ENCODE results near the gene HAND1.
A peak's percentile ranks its signal among the peaks of the same experiment; 100 is the strongest.

HAND1 gene

DNA sequence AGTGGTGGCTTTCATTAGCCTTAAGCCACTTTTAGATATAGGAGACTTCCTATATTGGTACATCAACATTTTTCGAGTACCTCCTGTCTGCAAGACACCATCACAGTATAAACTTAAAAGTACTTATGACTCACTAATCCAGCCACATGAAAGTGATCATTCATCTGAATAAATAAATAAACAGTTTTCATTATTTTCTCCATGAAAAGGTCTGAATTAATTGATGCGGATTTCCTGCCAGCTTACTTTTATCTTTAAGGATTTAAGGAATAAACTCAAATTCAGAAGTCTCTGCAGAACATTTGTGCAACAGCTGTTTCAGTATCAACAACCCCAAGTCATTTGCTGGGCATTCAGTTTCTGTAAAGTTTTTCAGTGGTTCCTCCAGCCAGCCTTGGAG, 28.2 kb downstream of the HAND1 start:
- Histone ChIP-seq H3K9ac (ENCODE audit: low read depth, low read length) (no peak overlapping the region), H3K4me3 (ENCODE audit: low read depth, low read length) (no peak overlapping the region), H3K27ac (ENCODE audit: low read depth, low read length) (no peak overlapping the region), H3K9me3 (ENCODE audit: control insufficient read depth, insufficient read depth, low read length) (no peaks in the 10 kb centered on the region), H3K36me3 (ENCODE audit: control insufficient read depth, insufficient read depth, low read length) (peaks cover 36% of the 10 kb centered on the region), H3K27me3 (ENCODE audit: control insufficient read depth, insufficient read depth, low read length) (peaks cover 6% of the 10 kb centered on the region), H3K4me1 (ENCODE audit: control insufficient read depth, insufficient read depth, low read length) (peaks cover 6% of the 10 kb centered on the region; the same call in 1 of the 2 replicates)

DNA sequence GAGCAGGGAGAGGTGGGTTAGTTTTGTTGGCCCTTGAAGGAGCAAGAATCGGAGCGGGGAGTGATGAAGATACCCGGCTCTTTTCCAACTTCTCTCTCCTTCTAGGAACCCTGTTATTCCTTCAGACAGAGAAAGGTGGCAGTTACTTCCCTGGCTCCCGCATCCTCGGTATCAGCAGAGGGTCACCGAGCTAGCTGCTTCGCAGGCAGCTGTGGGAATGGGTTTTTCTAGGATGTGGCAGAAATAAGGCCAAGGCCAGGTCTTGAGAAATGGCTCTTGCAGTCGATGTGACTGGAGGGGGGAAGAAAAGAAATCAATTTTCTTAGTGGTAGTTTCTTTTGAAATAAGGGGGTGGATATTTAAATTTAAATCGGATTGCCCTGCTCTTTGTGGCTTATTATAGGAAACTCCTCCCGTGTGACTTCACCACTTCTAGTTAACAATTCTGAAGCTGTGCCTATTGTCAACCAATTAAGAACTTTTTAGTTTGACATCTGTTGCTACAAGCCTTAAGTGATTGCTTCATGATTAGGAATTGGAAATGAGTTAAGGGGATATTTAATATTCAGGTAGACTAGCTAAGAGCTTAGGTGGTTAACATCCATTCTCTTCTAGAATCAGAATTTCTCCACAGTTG, 30.8 kb downstream of the HAND1 start:
- peaks cover 16% of the 10 kb centered on the region for H3K36me3 ChIP-seq (ENCODE audit: control insufficient read depth, insufficient read depth, low read length)
- peaks cover 6% of the 10 kb centered on the region for H3K27me3 ChIP-seq (ENCODE audit: control insufficient read depth, insufficient read depth, low read length)
- no peaks in the 10 kb centered on the region for H3K9me3 ChIP-seq (ENCODE audit: control insufficient read depth, insufficient read depth, low read length)
- peaks cover 10% of the 10 kb centered on the region; the same call in 1 of the 2 replicates for H3K4me1 ChIP-seq (ENCODE audit: control insufficient read depth, insufficient read depth, low read length)
- no peak overlapping the region for H3K9ac ChIP-seq (ENCODE audit: low read depth, low read length)
- H3K4me3 ChIP-seq (ENCODE audit: low read depth, low read length) = peak overlapping the region; percentile 86
- no peak overlapping the region for H3K27ac ChIP-seq (ENCODE audit: low read depth, low read length)

DNA sequence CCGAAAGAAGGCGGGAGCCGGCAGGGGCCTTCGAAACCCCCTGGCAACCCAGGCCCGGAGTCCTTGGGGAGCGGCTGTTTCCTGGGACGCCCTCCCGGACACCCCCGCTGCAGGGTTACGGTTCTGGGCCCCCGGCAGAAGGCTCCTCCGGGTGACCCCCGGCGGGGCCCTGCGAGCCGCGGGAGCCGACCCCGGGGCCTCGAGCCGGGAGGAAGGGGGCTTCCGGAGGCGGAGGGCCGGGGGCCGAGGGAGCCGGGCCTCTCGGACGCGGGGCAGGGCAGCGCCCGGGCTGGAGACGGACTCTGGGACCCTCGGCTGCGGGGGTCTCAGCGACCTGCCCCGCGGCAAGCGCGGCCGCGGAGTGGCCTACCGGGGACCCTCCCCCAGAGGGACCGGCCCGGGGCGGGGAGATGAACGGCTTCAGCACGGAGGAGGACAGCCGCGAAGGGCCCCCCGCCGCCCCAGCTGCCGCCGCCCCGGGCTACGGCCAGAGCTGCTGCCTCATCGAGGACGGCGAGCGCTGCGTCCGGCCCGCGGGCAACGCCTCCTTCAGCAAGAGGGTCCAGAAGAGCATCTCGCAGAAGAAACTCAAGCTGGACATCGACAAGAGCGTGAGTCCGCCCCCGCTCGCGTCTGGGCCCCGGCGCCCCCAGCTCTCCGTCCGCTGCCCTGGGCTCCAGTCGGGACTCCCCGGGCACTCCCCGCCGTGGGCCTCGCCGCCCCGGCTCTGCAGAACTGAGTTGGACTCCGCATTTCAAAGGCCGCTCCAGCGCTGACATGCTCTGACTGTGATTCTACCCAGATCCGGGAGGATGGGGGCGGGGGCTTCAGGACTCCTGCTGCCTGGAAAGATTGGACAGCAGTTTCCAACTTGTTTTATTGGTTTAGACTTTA, 31.6 kb downstream of the HAND1 start:
- Histone ChIP-seq H3K9me3 (ENCODE audit: control insufficient read depth, insufficient read depth, low read length) (no peaks in the 10 kb centered on the region), H3K4me1 (ENCODE audit: control insufficient read depth, insufficient read depth, low read length) (peaks cover 10% of the 10 kb centered on the region; the same call in 1 of the 2 replicates), H3K27ac (ENCODE audit: low read depth, low read length) (no peak overlapping the region)

DNA sequence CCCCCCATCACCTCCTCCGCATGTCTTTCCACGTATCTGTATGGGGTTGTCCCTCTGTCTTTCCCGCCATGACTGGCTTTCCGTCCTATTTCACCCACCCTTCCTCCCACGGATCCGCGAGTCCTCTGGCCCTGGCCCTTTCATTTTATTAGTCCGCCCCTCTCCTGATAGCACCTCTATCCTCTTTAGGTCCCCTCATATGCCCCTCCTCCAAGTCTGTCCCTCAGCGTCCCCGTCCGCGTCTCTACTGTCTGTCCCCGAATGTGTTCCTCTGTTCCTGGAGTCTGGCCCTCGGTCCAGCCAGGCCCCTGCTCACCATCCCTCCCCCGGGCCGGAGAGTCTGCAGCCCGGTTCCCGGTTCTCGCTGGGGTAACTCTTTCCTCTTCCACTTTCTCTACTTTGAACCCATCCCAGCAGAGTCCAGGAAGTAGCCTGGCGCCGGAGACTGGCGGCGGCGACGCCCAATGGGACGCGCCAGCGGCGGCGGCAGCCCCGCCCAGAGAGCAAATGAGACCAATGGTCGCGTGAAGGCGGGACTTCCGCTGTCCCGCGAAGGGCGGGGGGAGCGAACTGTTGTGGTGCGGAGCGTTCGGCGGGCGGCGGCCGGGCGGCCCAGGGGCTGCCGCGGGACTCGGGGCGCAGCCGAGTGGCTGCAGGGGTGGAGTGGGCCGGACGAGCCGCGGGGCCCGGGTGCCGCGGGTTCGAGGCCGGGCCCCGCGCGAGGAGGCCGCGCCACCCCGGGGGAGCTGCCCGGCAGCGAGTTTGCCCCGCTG, 32.4 kb downstream of the HAND1 start, which contains the start of gene SAP30L:
TSS of gene SAP30L (plus strand) at position 576 of the 773 bp plus-strand sequence. CDS start 608 bp downstream, outside the sequence.
- Histone ChIP-seq H3K27ac (ENCODE audit: low read depth, low read length) (peak within 1 kb of the TSS; percentile 28), H3K4me1 (ENCODE audit: control insufficient read depth, insufficient read depth, low read length) (peaks cover 10% of the 10 kb centered on the region; the same call in 1 of the 2 replicates), H3K4me3 (ENCODE audit: low read depth, low read length) (peak within 1 kb of the TSS; percentile 86), H3K9ac (ENCODE audit: low read depth, low read length) (peak within 1 kb of the TSS; percentile 19), H3K9me3 (ENCODE audit: control insufficient read depth, insufficient read depth, low read length) (no peaks in the 10 kb centered on the region), H3K27me3 (ENCODE audit: control insufficient read depth, insufficient read depth, low read length) (peaks cover 6% of the 10 kb centered on the region), H3K36me3 (ENCODE audit: control insufficient read depth, insufficient read depth, low read length) (peaks cover 16% of the 10 kb centered on the region)

More for the DNA sequence above, 31.6 kb downstream of the HAND1 start:
- H3K36me3 ChIP-seq (ENCODE audit: control insufficient read depth, insufficient read depth, low read length) = peaks cover 14% of the 10 kb centered on the region
- H3K4me3 ChIP-seq (ENCODE audit: low read depth, low read length) = peak overlapping the region; percentile 86
- no peak overlapping the region for H3K9ac ChIP-seq (ENCODE audit: low read depth, low read length)
- peaks cover 6% of the 10 kb centered on the region for H3K27me3 ChIP-seq (ENCODE audit: control insufficient read depth, insufficient read depth, low read length)

DNA sequence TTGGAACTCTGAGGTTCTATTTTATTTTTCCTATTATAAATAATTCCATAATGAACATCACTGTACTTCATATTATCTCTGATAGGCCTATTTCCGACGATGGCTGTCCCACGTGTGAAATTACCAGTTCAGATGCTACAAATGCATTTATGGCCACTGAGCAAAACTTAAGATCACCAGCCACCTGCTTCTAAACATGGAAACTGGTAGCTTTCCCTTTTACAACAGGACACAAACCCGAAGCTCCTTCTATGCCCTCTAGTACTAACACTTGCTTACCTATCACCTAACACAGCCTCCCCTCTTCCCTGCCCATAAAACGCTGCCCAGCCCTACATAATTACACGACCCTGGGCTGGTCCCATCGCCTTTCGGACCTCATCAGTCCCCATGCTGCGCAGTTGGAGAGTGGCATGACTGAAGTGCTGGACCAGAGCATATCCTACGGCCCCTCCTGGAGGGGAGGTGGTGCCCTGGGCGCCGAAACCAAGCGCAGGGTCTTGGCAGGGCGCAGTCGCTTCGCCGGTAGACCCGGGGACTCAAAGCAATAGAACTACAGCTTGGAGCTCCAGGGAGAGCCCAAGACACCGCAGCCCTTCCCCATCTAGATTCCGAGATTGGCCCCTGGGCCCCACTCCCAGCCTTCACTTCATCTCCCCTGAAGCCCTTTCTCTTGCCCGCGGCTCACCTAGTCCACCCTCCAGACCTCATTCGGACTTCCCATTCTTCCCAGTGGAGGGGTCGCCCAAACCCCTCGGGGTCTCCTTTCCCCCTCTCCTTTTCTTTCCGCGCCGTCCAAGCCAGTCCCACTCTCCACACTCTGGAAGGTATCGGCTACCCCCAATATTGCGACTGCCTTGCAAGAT, 33.2 kb downstream of the HAND1 start:
- Histone ChIP-seq H3K27ac (ENCODE audit: low read depth, low read length) (no peak overlapping the region), H3K4me3 (ENCODE audit: low read depth, low read length) (peak overlapping the region; percentile 86), H3K9ac (ENCODE audit: low read depth, low read length) (peak overlapping the region; percentile 19; the same call in 1 of the 2 replicates)

DNA sequence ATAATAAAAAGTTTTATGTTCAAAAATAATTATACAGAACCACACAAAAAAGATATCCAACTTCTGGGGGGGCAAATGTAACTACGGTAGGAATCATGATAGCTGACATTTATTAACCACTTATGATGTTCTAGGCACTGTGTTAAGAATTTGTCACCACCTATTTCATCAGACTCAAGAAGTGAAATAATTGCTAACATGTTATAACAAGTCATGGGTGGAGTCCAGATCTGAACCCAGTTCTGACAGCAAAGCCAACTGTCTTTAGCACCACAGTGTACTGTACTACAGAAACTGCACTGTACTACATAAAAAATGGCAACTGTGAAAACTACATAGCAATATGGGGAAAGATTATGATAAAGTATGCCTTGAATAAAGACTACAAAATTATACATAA, 35.2 kb downstream of the HAND1 start:
- Histone ChIP-seq H3K36me3 (ENCODE audit: control insufficient read depth, insufficient read depth, low read length) (peaks cover 28% of the 10 kb centered on the region), H3K4me1 (ENCODE audit: control insufficient read depth, insufficient read depth, low read length) (peaks cover 10% of the 10 kb centered on the region; the same call in 1 of the 2 replicates), H3K9me3 (ENCODE audit: control insufficient read depth, insufficient read depth, low read length) (no peaks in the 10 kb centered on the region), H3K9ac (ENCODE audit: low read depth, low read length) (no peak overlapping the region), H3K4me3 (ENCODE audit: low read depth, low read length) (no peak overlapping the region), H3K27ac (ENCODE audit: low read depth, low read length) (no peak overlapping the region), H3K27me3 (ENCODE audit: control insufficient read depth, insufficient read depth, low read length) (peaks cover 6% of the 10 kb centered on the region)

More for the DNA sequence above, 33.2 kb downstream of the HAND1 start:
- Histone ChIP-seq H3K4me1 (ENCODE audit: control insufficient read depth, insufficient read depth, low read length) (peaks cover 10% of the 10 kb centered on the region; the same call in 1 of the 2 replicates), H3K27me3 (ENCODE audit: control insufficient read depth, insufficient read depth, low read length) (peaks cover 6% of the 10 kb centered on the region), H3K9me3 (ENCODE audit: control insufficient read depth, insufficient read depth, low read length) (no peaks in the 10 kb centered on the region), H3K36me3 (ENCODE audit: control insufficient read depth, insufficient read depth, low read length) (peaks cover 20% of the 10 kb centered on the region)

DNA sequence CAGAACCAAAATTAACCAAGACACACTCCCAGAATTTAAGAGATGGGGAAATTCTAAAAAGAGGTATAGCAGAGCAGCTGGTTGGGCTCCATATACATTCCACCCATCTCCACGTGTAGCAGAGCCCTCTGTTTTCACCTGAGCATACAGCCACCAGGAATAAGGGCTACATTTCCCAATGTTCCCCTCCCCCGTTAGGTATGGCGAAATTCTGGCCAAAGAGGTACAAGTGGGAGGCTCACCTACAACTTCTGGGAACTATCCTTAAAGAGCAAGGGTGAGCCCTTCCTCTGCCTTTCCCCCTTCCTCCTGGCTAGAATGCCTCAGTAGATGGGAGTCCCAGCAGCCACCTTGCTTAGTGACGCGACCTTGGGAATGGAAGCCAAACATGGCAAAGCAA, 37.5 kb downstream of the HAND1 start:
- Histone ChIP-seq H3K27ac (ENCODE audit: low read depth, low read length) (no peak overlapping the region), H3K4me1 (ENCODE audit: control insufficient read depth, insufficient read depth, low read length) (0 out of 2 replicates have a peak, but pooled peaks cover 4% of the 10 kb centered on the region), H3K36me3 (ENCODE audit: control insufficient read depth, insufficient read depth, low read length) (peaks cover 37% of the 10 kb centered on the region), H3K4me3 (ENCODE audit: low read depth, low read length) (no peak overlapping the region), H3K9ac (ENCODE audit: low read depth, low read length) (no peak overlapping the region), H3K9me3 (ENCODE audit: control insufficient read depth, insufficient read depth, low read length) (no peaks in the 10 kb centered on the region), H3K27me3 (ENCODE audit: control insufficient read depth, insufficient read depth, low read length) (no peaks in the 10 kb centered on the region)

DNA sequence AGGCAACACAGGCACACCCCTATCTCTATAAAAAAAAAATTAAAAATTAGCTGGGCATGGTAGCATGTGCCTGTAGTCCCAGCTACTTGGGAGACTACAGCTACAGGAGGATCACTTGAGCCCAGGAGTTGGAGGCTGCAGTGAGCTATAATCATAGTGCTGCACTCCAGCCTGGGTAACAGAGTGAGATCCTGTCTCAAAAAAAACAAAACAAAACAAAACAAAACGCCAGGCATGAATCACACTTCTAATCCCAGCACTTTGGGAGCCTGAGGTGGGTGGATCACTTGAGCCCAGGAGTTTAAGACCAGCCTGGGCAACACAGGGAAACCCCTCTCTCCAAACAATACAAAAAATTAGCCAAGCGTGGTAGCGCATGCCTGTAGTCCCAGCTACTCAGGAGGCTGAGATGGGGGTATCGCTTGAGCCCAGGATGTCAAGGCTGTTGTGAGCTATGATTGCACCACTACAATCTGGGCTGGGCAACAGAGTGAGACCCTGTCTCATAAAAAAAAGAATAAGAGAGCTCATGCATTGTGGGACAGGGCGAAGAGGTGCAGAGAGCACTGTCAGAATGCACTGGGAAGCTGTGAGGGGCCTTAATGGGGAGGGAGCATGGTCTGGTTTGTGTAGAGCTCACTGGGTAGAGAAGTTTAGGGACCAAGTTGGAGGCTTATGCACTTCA, 40.6 kb downstream of the HAND1 start:
- peaks cover 35% of the 10 kb centered on the region for H3K36me3 ChIP-seq (ENCODE audit: control insufficient read depth, insufficient read depth, low read length)
- H3K27ac ChIP-seq (ENCODE audit: low read depth, low read length) = no peak overlapping the region
- H3K9ac ChIP-seq (ENCODE audit: low read depth, low read length) = no peak overlapping the region
- no peak overlapping the region for H3K4me3 ChIP-seq (ENCODE audit: low read depth, low read length)
- H3K27me3 ChIP-seq (ENCODE audit: control insufficient read depth, insufficient read depth, low read length) = no peaks in the 10 kb centered on the region
- no peaks in the 10 kb centered on the region for H3K9me3 ChIP-seq (ENCODE audit: control insufficient read depth, insufficient read depth, low read length)
- H3K4me1 ChIP-seq (ENCODE audit: control insufficient read depth, insufficient read depth, low read length) = no peaks in the 10 kb centered on the region

DNA sequence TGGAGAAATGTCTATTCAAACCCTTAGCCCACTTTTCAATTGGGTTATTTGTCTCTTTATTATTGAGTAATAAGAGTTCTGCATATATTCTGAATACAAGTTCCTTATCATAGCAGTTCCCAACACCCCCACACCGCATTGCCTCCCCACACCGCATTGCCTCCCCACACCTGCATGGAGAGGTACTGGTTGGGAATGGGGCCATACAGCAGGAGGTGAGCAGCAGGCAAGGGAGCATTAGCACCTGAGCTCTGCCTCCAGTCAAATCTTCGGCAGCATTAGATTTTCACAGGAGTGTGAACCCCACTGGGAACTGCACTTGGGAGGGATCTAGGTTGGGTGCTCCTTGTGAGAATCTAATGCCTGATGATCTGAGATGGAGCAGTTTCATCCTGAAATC, 42.8 kb downstream of the HAND1 start:
- H3K4me1 ChIP-seq (ENCODE audit: control insufficient read depth, insufficient read depth, low read length) = no peaks in the 10 kb centered on the region
- peaks cover 17% of the 10 kb centered on the region for H3K36me3 ChIP-seq (ENCODE audit: control insufficient read depth, insufficient read depth, low read length)
- no peak overlapping the region for H3K4me3 ChIP-seq (ENCODE audit: low read depth, low read length)
- no peaks in the 10 kb centered on the region for H3K27me3 ChIP-seq (ENCODE audit: control insufficient read depth, insufficient read depth, low read length)
- H3K9me3 ChIP-seq (ENCODE audit: control insufficient read depth, insufficient read depth, low read length) = no peaks in the 10 kb centered on the region
- no peak overlapping the region for H3K27ac ChIP-seq (ENCODE audit: low read depth, low read length)
- H3K9ac ChIP-seq (ENCODE audit: low read depth, low read length) = no peak overlapping the region

Data from HUES48 (cell line).